SKM-1 treated with dmso at 0.1 percent for 144 hours (cell line): ENCODE results near the gene WDCP.
A peak's percentile ranks its signal among the peaks of the same experiment; 100 is the strongest.

Experiments used
- DNase-seq: peaks from one replicate; lab custom pipeline; 2025; ENCODE audit not compliant: unreplicated experiment; lab: John Stamatoyannopoulos, UW

The WDCP gene

GRCh38 chr2:24007693-24008092 is 39.5 kb downstream of the WDCP start:
- no peak for DNase-seq

GRCh38 chr2:23994567-23994966 is 52.6 kb downstream of the WDCP start:
- no peak for DNase-seq

GRCh38 chr2:23993736-23994269 is 53.4 kb downstream of the WDCP start:
- DNase-seq: no peak

GRCh38 chr2:23992931-23993330 is 54.3 kb downstream of the WDCP start:
- DNase-seq: no peak

GRCh38 chr2:23988371-23988770 is 58.8 kb downstream of the WDCP start:
- DNase-seq: peak; percentile 3
